ENCODE measurements around the gene RAD54L.
"Not testable (repeated sequence)": the region's sequence is repeated elsewhere in the genome, so short reads cannot be mapped to it uniquely, and the experiment has no call there.

The RAD54L gene

GRCh38 chr1:46242918-46243317 lies 4.6 kb upstream of the RAD54L start:
- DNase-seq = no peak

GRCh38 chr1:46243831-46244230 lies 3.7 kb upstream of the RAD54L start:
- DNase-seq = not testable (repeated sequence)

GRCh38 chr1:46244656-46245371 lies 2.7 kb upstream of the RAD54L start:
- peak; percentile 52 for DNase-seq

GRCh38 chr1:46246136-46246535 lies 1.4 kb upstream of the RAD54L start:
- DNase-seq = not testable (repeated sequence)

- DNase-seq = peak; percentile 69
Observed at GRCh38 chr1:46246548-46247435, 771 bp upstream of the RAD54L start.

GRCh38 chr1:46248122-46248920 lies 758 bp downstream of the RAD54L start:
- DNase-seq = peak; percentile 12

- DNase-seq = no peak
Observed at GRCh38 chr1:46254668-46255067, 7.1 kb downstream of the RAD54L start.

- DNase-seq = no peak
Observed at GRCh38 chr1:46256523-46256922, 9.0 kb downstream of the RAD54L start.

GRCh38 chr1:46262508-46262907 lies 14.9 kb downstream of the RAD54L start:
- DNase-seq = no peak

GRCh38 chr1:46263146-46263545 lies 15.6 kb downstream of the RAD54L start:
- DNase-seq = no peak

- DNase-seq = no peak
Observed at GRCh38 chr1:46268578-46268977, 21.0 kb downstream of the RAD54L start.

- no peak for DNase-seq
Observed at GRCh38 chr1:46274225-46275029, 26.9 kb downstream of the RAD54L start.

- DNase-seq = no peak
Observed at GRCh38 chr1:46275030-46275337, 27.4 kb downstream of the RAD54L start.

GRCh38 chr1:46277658-46278373 lies 30.3 kb downstream of the RAD54L start:
- DNase-seq = no peak

- DNase-seq = no peak
Observed at GRCh38 chr1:46278807-46279206, 31.2 kb downstream of the RAD54L start.

- DNase-seq = no peak
Observed at GRCh38 chr1:46280092-46280491, 32.5 kb downstream of the RAD54L start.

- DNase-seq = no peak
Observed at GRCh38 chr1:46281021-46281420, 33.5 kb downstream of the RAD54L start.

GRCh38 chr1:46284058-46284457 lies 36.5 kb downstream of the RAD54L start:
- DNase-seq = no peak

- no peak for DNase-seq
Observed at GRCh38 chr1:46284597-46285564, 37.3 kb downstream of the RAD54L start.

- DNase-seq = no peak
Observed at GRCh38 chr1:46285730-46286477, 38.3 kb downstream of the RAD54L start.
